Measurements from ENCODE around the gene ABCB6.
A peak's percentile ranks its signal among the peaks of the same experiment; 100 is the strongest.

Gene ABCB6

GRCh38 chr2:219168932-219169331, 49.8 kb downstream of the ABCB6 start:
- Mint-ChIP-seq H3K4me3 (no peak overlapping the region), H3K27me3 (no peaks in the 10 kb centered on the region), H3K4me1 (ENCODE audit: low read depth) (peaks cover 49% of the 10 kb centered on the region), H3K9me3 (no peaks in the 10 kb centered on the region), H3K27ac (peak overlapping the region; percentile 64), H3K36me3 (ENCODE audit: low read depth) (peaks cover 44% of the 10 kb centered on the region)
- intact Hi-C loops (cut with micrococcal nuclease), result no loop called here

GRCh38 chr2:219168526-219168925, 50.2 kb downstream of the ABCB6 start:
- Mint-ChIP-seq H3K27ac (peak overlapping the region; percentile 64), H3K36me3 (ENCODE audit: low read depth) (peaks cover 40% of the 10 kb centered on the region), H3K27me3 (no peaks in the 10 kb centered on the region), H3K9me3 (no peaks in the 10 kb centered on the region), H3K4me1 (ENCODE audit: low read depth) (peaks cover 46% of the 10 kb centered on the region), H3K4me3 (no peak overlapping the region)
- intact Hi-C loops (cut with micrococcal nuclease), result no loop called here

GRCh38 chr2:219167997-219168396, 50.8 kb downstream of the ABCB6 start:
- Mint-ChIP-seq H3K27me3 (no peaks in the 10 kb centered on the region), H3K9me3 (no peaks in the 10 kb centered on the region), H3K4me3 (no peak overlapping the region), H3K4me1 (ENCODE audit: low read depth) (peaks cover 41% of the 10 kb centered on the region), H3K36me3 (ENCODE audit: low read depth) (peaks cover 35% of the 10 kb centered on the region), H3K27ac (peak overlapping the region; percentile 64)
- intact Hi-C loops (cut with micrococcal nuclease), result no loop called here

- Mint-ChIP-seq H3K4me1 (ENCODE audit: low read depth) (peaks cover 29% of the 10 kb centered on the region), H3K9me3 (no peaks in the 10 kb centered on the region), H3K27ac (no peak overlapping the region), H3K36me3 (ENCODE audit: low read depth) (peaks cover 19% of the 10 kb centered on the region), H3K27me3 (no peaks in the 10 kb centered on the region), H3K4me3 (no peak overlapping the region)
- intact Hi-C loops (cut with micrococcal nuclease), result no loop called here
Observed at GRCh38 chr2:219165058-219165911, 53.5 kb downstream of the ABCB6 start.

GRCh38 chr2:219163156-219163555, 55.6 kb downstream of the ABCB6 start:
- Mint-ChIP-seq H3K27me3 (no peaks in the 10 kb centered on the region), H3K36me3 (ENCODE audit: low read depth) (peaks cover 20% of the 10 kb centered on the region), H3K4me1 (ENCODE audit: low read depth) (peaks cover 20% of the 10 kb centered on the region), H3K4me3 (no peak overlapping the region), H3K9me3 (no peaks in the 10 kb centered on the region), H3K27ac (no peak overlapping the region)
- intact Hi-C loops (cut with micrococcal nuclease), result no loop called here

- H3K4me1 Mint-ChIP-seq (ENCODE audit: low read depth), result peaks cover 19% of the 10 kb centered on the region
- peaks cover 35% of the 10 kb centered on the region for H3K36me3 Mint-ChIP-seq (ENCODE audit: low read depth)
- H3K27me3 Mint-ChIP-seq, result no peaks in the 10 kb centered on the region
- intact Hi-C loops (cut with micrococcal nuclease), result loop anchor here (2.0 kb wide), 1 partner anchor 58 kb away; the partner anchor contains the start of gene ABCB6
- H3K4me3 Mint-ChIP-seq, result peak overlapping the region; percentile 84
- H3K27ac Mint-ChIP-seq, result peak overlapping the region; percentile 90
- H3K9me3 Mint-ChIP-seq, result no peaks in the 10 kb centered on the region
Observed at GRCh38 chr2:219161097-219161496, 57.7 kb downstream of the ABCB6 start.

GRCh38 chr2:219160186-219161017, 58.4 kb downstream of the ABCB6 start, which contains the start of gene NHEJ1:
TSS of gene NHEJ1 (minus strand) at chr2:219160815. CDS start at chr2:219158362, 2,453 bp downstream.
- Mint-ChIP-seq H3K27me3 (no peaks in the 10 kb centered on the region), H3K36me3 (ENCODE audit: low read depth) (peaks cover 31% of the 10 kb centered on the region), H3K9me3 (no peaks in the 10 kb centered on the region), H3K27ac (peak within 1 kb of the TSS; percentile 90), H3K4me3 (peak within 1 kb of the TSS; percentile 84), H3K4me1 (ENCODE audit: low read depth) (peaks cover 19% of the 10 kb centered on the region)
- intact Hi-C loops (cut with micrococcal nuclease), result loop anchor here (1.0 to 2.0 kb wide), 5 partner anchors 16 to 138 kb away; partner anchors contain the start of genes ABCB6, CNPPD1 and DNAJB2

Measured in dendritic cell treated with granulocyte-macrophage colony-stimulating factor and Interleukin-4, amounts not matched to agents 40 ng/mL and 50 ng/mL, for 4 days (primary cell).